Measurements from ENCODE around the gene NUP107. TPM values are rescaled to one million over a fixed set of nuclear protein-coding genes. Genes with fewer than 3 reads are reported as not detected.
"Not testable (repeated sequence)": the region's sequence is repeated elsewhere in the genome, so short reads cannot be mapped to it uniquely, and the experiment has no call there.

The NUP107 gene
- total RNA-seq, 3 donors from 2014 or later (not counting 1 experiment from before 2014, with no cell fraction given), result 54.9 to 69.2 (median 62.0) TPM

DNA sequence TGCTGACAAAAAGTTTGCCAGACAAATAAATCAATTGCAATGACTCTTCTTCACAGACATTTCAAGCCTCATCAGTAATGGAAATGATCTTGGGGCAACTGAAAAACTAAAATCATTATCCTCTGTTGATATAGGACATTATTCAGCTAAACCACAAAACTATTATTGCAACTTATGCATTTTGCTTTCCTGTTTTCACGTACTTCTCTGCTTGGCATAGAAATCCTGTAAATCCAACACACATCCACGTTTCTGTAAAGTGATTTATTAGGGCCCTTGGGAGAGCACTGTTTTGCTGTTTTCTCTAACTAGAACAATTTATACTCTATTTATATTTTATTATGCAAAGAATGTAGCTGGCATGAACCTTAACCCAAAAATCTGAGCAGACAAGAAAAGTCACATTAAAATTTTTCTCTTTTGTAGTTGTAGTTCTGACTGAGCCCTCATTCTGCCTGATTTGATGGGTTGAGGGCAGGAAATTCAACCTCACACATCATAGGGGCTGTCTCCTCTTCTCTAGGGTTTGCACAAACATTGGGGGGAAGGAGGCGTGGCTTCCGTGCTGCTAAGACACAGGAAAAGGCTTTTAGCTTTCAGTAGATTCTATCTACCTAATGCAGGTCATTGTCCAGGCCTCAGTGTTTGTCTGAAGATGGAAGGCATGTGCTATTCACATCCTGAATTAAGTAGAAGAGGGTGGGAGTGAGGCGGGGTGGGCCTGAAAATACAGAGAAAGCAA, 11.5 kb upstream of the NUP107 start:
- no peaks in the 10 kb centered on the region for H3K27me3 Mint-ChIP-seq (ENCODE audit: low read depth in 2 of 2)
- no CpG with 5 or more reads among the region's 5 CpGs for WGBS (ENCODE audit: insufficient coverage)
- Histone ChIP-seq H3K36me3 (ENCODE audit: control insufficient read depth, insufficient read depth, low read length) (no peaks in the 10 kb centered on the region), H3K27me3 (ENCODE audit: control insufficient read depth, insufficient read depth, low read length) (no peaks in the 10 kb centered on the region), H3K4me3 (ENCODE audit: low read length) (no peak overlapping the region), H3K9me3 (ENCODE audit: control insufficient read depth, insufficient read depth, low read length) (no peaks in the 10 kb centered on the region), H3K4me1 (ENCODE audit: control insufficient read depth, insufficient read depth, low read length) (peaks cover 22% of the 10 kb centered on the region), H3K27ac (ENCODE audit: low read length) (peak overlapping the region; percentile 27)
- H3K9me3 Mint-ChIP-seq, result no peaks in the 10 kb centered on the region
- intact Hi-C loops (cut with micrococcal nuclease), result loop anchor here (5.0 kb wide), 1 partner anchor 78 kb away; no protein-coding TSS in a partner anchor
- peak; percentile 94 to 97 (median 96) for ATAC-seq
- H3K36me3 Mint-ChIP-seq, result no peaks in the 10 kb centered on the region
- peak; percentile 51 to 89 for DNase-seq
- peak overlapping the region; percentile 88 for H3K27ac Mint-ChIP-seq
- peaks cover 23 to 30% of the 10 kb centered on the region in 2 donors for H3K4me1 Mint-ChIP-seq
- H3K4me3 Mint-ChIP-seq, result peak overlapping the region; percentile 67
- TF ChIP-seq, protein P1, sequence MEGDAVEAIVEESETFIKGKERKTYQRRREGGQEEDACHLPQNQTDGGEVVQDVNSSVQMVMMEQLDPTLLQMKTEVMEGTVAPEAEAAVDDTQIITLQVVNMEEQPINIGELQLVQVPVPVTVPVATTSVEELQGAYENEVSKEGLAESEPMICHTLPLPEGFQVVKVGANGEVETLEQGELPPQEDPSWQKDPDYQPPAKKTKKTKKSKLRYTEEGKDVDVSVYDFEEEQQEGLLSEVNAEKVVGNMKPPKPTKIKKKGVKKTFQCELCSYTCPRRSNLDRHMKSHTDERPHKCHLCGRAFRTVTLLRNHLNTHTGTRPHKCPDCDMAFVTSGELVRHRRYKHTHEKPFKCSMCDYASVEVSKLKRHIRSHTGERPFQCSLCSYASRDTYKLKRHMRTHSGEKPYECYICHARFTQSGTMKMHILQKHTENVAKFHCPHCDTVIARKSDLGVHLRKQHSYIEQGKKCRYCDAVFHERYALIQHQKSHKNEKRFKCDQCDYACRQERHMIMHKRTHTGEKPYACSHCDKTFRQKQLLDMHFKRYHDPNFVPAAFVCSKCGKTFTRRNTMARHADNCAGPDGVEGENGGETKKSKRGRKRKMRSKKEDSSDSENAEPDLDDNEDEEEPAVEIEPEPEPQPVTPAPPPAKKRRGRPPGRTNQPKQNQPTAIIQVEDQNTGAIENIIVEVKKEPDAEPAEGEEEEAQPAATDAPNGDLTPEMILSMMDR (IDR thresholded peaks at IDR 0.05), result no peak

DNA sequence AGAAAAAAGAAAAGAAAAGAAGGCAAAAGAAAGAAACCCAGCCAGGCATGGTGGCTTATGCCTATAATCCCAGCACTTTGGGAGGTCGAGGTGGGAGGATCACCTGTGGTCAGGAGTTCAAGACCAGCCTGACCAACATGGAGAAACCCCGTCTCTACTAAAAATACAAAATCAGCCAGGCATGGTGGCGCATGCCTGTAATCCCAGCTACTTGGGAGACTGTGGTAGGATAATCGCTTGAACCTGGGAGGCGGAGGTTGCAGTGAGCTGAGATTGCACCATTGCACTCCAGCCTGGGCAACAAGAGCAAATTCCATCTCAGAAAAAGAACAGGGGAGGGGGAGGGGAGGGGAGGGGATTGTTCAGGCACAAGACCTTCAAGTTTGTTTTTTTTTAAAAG, 9.9 kb upstream of the NUP107 start:
- not testable (repeated sequence) for H3K27ac ChIP-seq (ENCODE audit: low read length); H3K27me3 ChIP-seq (ENCODE audit: control insufficient read depth, insufficient read depth, low read length); H3K9me3 Mint-ChIP-seq; H3K36me3 ChIP-seq (ENCODE audit: control insufficient read depth, insufficient read depth, low read length); DNase-seq; ATAC-seq; H3K4me3 ChIP-seq (ENCODE audit: low read length); H3K36me3 Mint-ChIP-seq; H3K27me3 Mint-ChIP-seq (ENCODE audit: low read depth in 2 of 2); H3K9me3 ChIP-seq (ENCODE audit: control insufficient read depth, insufficient read depth, low read length)
- 98% methylated on average over 5 of the region's 5 CpGs for WGBS (ENCODE audit: insufficient coverage)
- Mint-ChIP-seq H3K27ac (peak overlapping the region in 1 of 2 donors; percentile 53), H3K4me3 (peak overlapping the region; percentile 70), H3K4me1 (peaks cover 23 to 24% of the 10 kb centered on the region in 2 donors)
- H3K4me1 ChIP-seq (ENCODE audit: control insufficient read depth, insufficient read depth, low read length), result peaks cover 22% of the 10 kb centered on the region
- intact Hi-C loops (cut with micrococcal nuclease), result loop anchor here (5.0 kb wide), 1 partner anchor 80 kb away; no protein-coding TSS in a partner anchor

DNA sequence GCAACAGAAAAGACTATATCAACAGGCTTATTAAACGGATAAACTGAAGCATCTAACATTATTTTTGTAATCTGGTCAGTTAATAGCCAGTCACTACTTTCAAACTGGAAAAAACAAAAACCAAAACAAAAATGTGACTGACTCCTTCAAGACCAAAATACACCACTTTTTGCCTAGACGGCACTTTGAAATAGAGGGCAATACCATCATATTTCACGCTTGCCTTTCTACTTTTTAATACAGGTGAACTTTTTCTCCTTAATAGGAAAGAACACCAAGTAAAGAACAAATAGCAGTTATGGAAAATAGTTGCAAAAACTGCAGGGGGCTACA, 550 bp upstream of the NUP107 start:
- no peaks in the 10 kb centered on the region for H3K27me3 ChIP-seq (ENCODE audit: control insufficient read depth, insufficient read depth, low read length)
- DNase-seq (no peak), ATAC-seq (no peak)
- peaks cover 4% of the 10 kb centered on the region for H3K36me3 Mint-ChIP-seq
- H3K9me3 ChIP-seq (ENCODE audit: control insufficient read depth, insufficient read depth, low read length), result no peaks in the 10 kb centered on the region
- H3K27ac Mint-ChIP-seq, result peak overlapping the region; percentile 96 to 98
- H3K27ac ChIP-seq (ENCODE audit: low read length), result peak overlapping the region; percentile 76
- peaks cover 2% of the 10 kb centered on the region for H3K4me1 ChIP-seq (ENCODE audit: control insufficient read depth, insufficient read depth, low read length)
- TF ChIP-seq, protein P1 (IDR thresholded peaks at IDR 0.05), result no peak
- H3K4me1 Mint-ChIP-seq, result peaks cover 24 to 31% of the 10 kb centered on the region in 2 donors
- H3K4me3 Mint-ChIP-seq, result peak overlapping the region; percentile 97
- 33% methylated on average over 1 of the region's 3 CpGs for WGBS (ENCODE audit: insufficient coverage)
- H3K36me3 ChIP-seq (ENCODE audit: control insufficient read depth, insufficient read depth, low read length), result peaks cover 6% of the 10 kb centered on the region
- H3K9me3 Mint-ChIP-seq, result no peaks in the 10 kb centered on the region
- H3K27me3 Mint-ChIP-seq (ENCODE audit: low read depth in 2 of 2), result no peaks in the 10 kb centered on the region
- peak overlapping the region; percentile 83 for H3K4me3 ChIP-seq (ENCODE audit: low read length)
- intact Hi-C loops (cut with micrococcal nuclease), result loop anchor here (1.0 to 5.0 kb wide), 5 partner anchors 39 to 327 kb away; partner anchors contain the start of genes MDM2 and RAP1B

DNA sequence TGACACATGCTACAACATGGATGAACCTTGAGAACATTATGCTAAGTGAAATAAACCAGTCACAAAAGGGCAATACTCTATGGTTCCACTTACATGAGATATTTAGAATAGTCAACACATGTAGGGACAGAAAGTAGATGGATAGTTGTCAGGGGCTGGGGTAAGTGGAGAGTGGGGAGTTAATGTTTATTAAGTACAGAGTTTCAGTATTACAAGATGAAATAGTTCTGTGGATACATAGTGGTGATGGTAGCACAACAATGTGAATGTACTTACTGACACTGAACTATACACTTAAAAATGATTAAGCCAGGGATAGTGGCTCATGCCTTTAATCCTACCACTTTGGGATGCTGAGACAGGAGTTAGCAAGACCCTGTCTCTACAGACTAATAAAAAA, 8.7 kb downstream of the NUP107 start:
- TF ChIP-seq, protein P1 (IDR thresholded peaks at IDR 0.05), result no peak
- H3K27ac Mint-ChIP-seq, result no peak overlapping the region
- no peak for DNase-seq
- Histone ChIP-seq H3K36me3 (ENCODE audit: control insufficient read depth, insufficient read depth, low read length) (peaks cover 60% of the 10 kb centered on the region), H3K4me3 (ENCODE audit: low read length) (no peak overlapping the region), H3K27ac (ENCODE audit: low read length) (no peak overlapping the region), H3K9me3 (ENCODE audit: control insufficient read depth, insufficient read depth, low read length) (no peaks in the 10 kb centered on the region), H3K4me1 (ENCODE audit: control insufficient read depth, insufficient read depth, low read length) (no peaks in the 10 kb centered on the region), H3K27me3 (ENCODE audit: control insufficient read depth, insufficient read depth, low read length) (no peaks in the 10 kb centered on the region)
- no peaks in the 10 kb centered on the region for H3K27me3 Mint-ChIP-seq (ENCODE audit: low read depth in 2 of 2)
- no peaks in the 10 kb centered on the region for H3K9me3 Mint-ChIP-seq
- H3K4me1 Mint-ChIP-seq, result no peaks in the 10 kb centered on the region
- H3K4me3 Mint-ChIP-seq, result no peak overlapping the region
- no peak for ATAC-seq
- intact Hi-C loops (cut with micrococcal nuclease), result no loop called here
- H3K36me3 Mint-ChIP-seq, result peaks cover 39% of the 10 kb centered on the region
